ENCODE data around the gene PTK7. TPM values are rescaled to one million over a fixed set of nuclear protein-coding genes. Genes with fewer than 3 reads are reported as not detected.
"Not testable (repeated sequence)": the region's sequence is repeated elsewhere in the genome, so short reads cannot be mapped to it uniquely, and the experiment has no call there.

The PTK7 gene
- total RNA-seq, 1 experiment from 2014 or later: 38.2 TPM

GRCh38 chr6:43053545-43054205 lies 22.4 kb upstream of the PTK7 start, which contains the start of gene CUL7:
TSS of gene CUL7 (minus strand) at chr6:43053851. CDS start at chr6:43052788, 1,063 bp downstream.
- DNase-seq (ENCODE audit: low read depth): peak; percentile 97

- DNase-seq (ENCODE audit: low read depth): no peak
Observed at GRCh38 chr6:43054206-43054943, 21.7 kb upstream of the PTK7 start.

- no peak for DNase-seq (ENCODE audit: low read depth)
Observed at GRCh38 chr6:43055966-43056365, 20.1 kb upstream of the PTK7 start.

- DNase-seq (ENCODE audit: low read depth): no peak
Observed at GRCh38 chr6:43058531-43058930, 17.6 kb upstream of the PTK7 start.

GRCh38 chr6:43059168-43060033 lies 16.7 kb upstream of the PTK7 start, which contains the start of the genes KLC4 and MRPL2:
TSS of gene KLC4 (plus strand) at chr6:43059631. CDS start at chr6:43061336, 1,705 bp downstream.
TSS of gene MRPL2 (minus strand) at chr6:43059434. CDS start at chr6:43059381, 53 bp downstream.
- DNase-seq (ENCODE audit: low read depth): peak; percentile 98

- no peak for DNase-seq (ENCODE audit: low read depth)
Observed at GRCh38 chr6:43060034-43060754, 15.9 kb upstream of the PTK7 start.

- DNase-seq (ENCODE audit: low read depth): no peak
Observed at GRCh38 chr6:43060755-43061633, 15.1 kb upstream of the PTK7 start.

GRCh38 chr6:43061861-43062260 lies 14.3 kb upstream of the PTK7 start:
- DNase-seq (ENCODE audit: low read depth): peak; percentile 34

GRCh38 chr6:43062818-43063217 lies 13.3 kb upstream of the PTK7 start:
- DNase-seq (ENCODE audit: low read depth): no peak

GRCh38 chr6:43070028-43070632 lies 6.0 kb upstream of the PTK7 start:
- DNase-seq (ENCODE audit: low read depth): peak; percentile 38

GRCh38 chr6:43074847-43075669 lies 1.1 kb upstream of the PTK7 start:
- DNase-seq (ENCODE audit: low read depth): no peak

GRCh38 chr6:43076464-43077332 lies 584 bp downstream of the PTK7 start:
- DNase-seq (ENCODE audit: low read depth): peak; percentile 44

- no peak for DNase-seq (ENCODE audit: low read depth)
Observed at GRCh38 chr6:43077333-43077809, 1.3 kb downstream of the PTK7 start.

GRCh38 chr6:43077981-43078511 lies 1.9 kb downstream of the PTK7 start:
- DNase-seq (ENCODE audit: low read depth): no peak

GRCh38 chr6:43078691-43079090 lies 2.6 kb downstream of the PTK7 start:
- no peak for DNase-seq (ENCODE audit: low read depth)

GRCh38 chr6:43081043-43081442 lies 4.9 kb downstream of the PTK7 start:
- DNase-seq (ENCODE audit: low read depth): no peak

- DNase-seq (ENCODE audit: low read depth): not testable (repeated sequence)
Observed at GRCh38 chr6:43081922-43082321, 5.8 kb downstream of the PTK7 start.

Measured in HT1080 (cell line).